OCI-LY1 (cell line): ENCODE measurements around the gene MPRIP.

ENCODE experiments used
- H2AFZ ChIP-seq: fragments of 200-600 bp; sonication (generic), shearing (Covaris generic); 2 replicates; pipeline ENCODE4 v1.6.0; 2014; ENCODE audit warnings: antibody characterized with exemption, mild to moderate bottlenecking, low read length
- H3F3A ChIP-seq: fragments of 200-600 bp; sonication (generic), shearing (Covaris generic); 2 replicates; pipeline ENCODE4 v1.6.0; 2014; ENCODE audit warnings: mild to moderate bottlenecking, antibody characterized with exemption, low read length, moderate library complexity; ENCODE audit not compliant: insufficient read depth
- H3K27ac ChIP-seq: fragments of 200-600 bp; sonication (generic); 2 replicates; pipeline ENCODE4 v1.5.1; 2014; ENCODE audit warnings: low read length, mixed run types, mild to moderate bottlenecking, low read depth; ENCODE audit not compliant: poor library complexity, severe bottlenecking
- H3K27me3 ChIP-seq: fragments of 200-600 bp; sonication (generic); 2 replicates; pipeline ENCODE4 v1.6.0; 2014; ENCODE audit warnings: antibody characterized with exemption, mild to moderate bottlenecking, low read length, moderate library complexity; ENCODE audit not compliant: insufficient read depth
- H3K36me3 ChIP-seq: fragments of 200-600 bp; sonication (generic); 2 replicates; pipeline ENCODE4 v1.6.1; 2014; ENCODE audit warnings: mild to moderate bottlenecking, antibody characterized with exemption, low read length, moderate library complexity, mixed read lengths; ENCODE audit not compliant: insufficient read depth
- H3K4me1 ChIP-seq: fragments of 200-600 bp; sonication (generic); 2 replicates; pipeline ENCODE4 v1.5.1; 2014; ENCODE audit warnings: mild to moderate bottlenecking, low read length, moderate library complexity; ENCODE audit not compliant: insufficient read depth, severe bottlenecking
- H3K4me2 ChIP-seq: fragments of 200-600 bp; sonication (generic), shearing (Covaris generic); 2 replicates; pipeline ENCODE4 v1.6.1; 2014; ENCODE audit warnings: low read length
- H3K4me3 ChIP-seq: fragments of 200-600 bp; sonication (generic); 2 replicates; pipeline ENCODE4 v1.5.1; 2014; ENCODE audit warnings: low read length, low read depth, mild to moderate bottlenecking, mixed read lengths; ENCODE audit not compliant: poor library complexity, severe bottlenecking
- H3K79me2 ChIP-seq: fragments of 200-600 bp; shearing (Covaris generic); 2 replicates; pipeline ENCODE4 v1.6.1; 2016; ENCODE audit warnings: mixed run types, low read length, mixed read lengths; ENCODE audit not compliant: insufficient read depth
- H3K9ac ChIP-seq: fragments of 200-600 bp; sonication (generic), shearing (Covaris generic); 2 replicates; pipeline ENCODE4 v1.6.1; 2014; ENCODE audit warnings: mild to moderate bottlenecking, low read length, mixed read lengths
- H3K9me2 ChIP-seq: fragments of 200-600 bp; sonication (generic), shearing (Covaris generic); 2 replicates; pipeline ENCODE4 v1.6.1; 2014; ENCODE audit warnings: low read depth, mild to moderate bottlenecking, low read length, mixed read lengths
- H3K9me3 ChIP-seq: fragments of 200-600 bp; shearing (Covaris generic); 2 replicates; pipeline ENCODE4 v1.6.1; 2014; ENCODE audit warnings: low read length, mixed read lengths
- H4K20me1 ChIP-seq: fragments of 200-600 bp; sonication (generic), shearing (Covaris generic); 2 replicates; pipeline ENCODE4 v1.6.0; 2016; ENCODE audit warnings: mild to moderate bottlenecking, low read length; ENCODE audit not compliant: insufficient read depth
- EZH2 ChIP-seq: fragments of 200-600 bp; sonication (generic), shearing (Covaris generic); IDR thresholded peaks from 2 replicates; pipeline ENCODE4 v1.8.0; 2017; ENCODE audit warnings: borderline replicate concordance, mixed run types, mild to moderate bottlenecking, antibody characterized with exemption, low read length, moderate library complexity, mixed read lengths
- TF ChIP-seq, protein P1 (sequence below): fragments of 200-600 bp; sonication (generic), shearing (Covaris generic); IDR thresholded peaks from 2 replicates; pipeline ENCODE4 v1.5.1; 2017; ENCODE audit warnings: mild to moderate bottlenecking, antibody characterized with exemption, low read length, moderate library complexity, mixed read lengths

Gene MPRIP

DNA sequence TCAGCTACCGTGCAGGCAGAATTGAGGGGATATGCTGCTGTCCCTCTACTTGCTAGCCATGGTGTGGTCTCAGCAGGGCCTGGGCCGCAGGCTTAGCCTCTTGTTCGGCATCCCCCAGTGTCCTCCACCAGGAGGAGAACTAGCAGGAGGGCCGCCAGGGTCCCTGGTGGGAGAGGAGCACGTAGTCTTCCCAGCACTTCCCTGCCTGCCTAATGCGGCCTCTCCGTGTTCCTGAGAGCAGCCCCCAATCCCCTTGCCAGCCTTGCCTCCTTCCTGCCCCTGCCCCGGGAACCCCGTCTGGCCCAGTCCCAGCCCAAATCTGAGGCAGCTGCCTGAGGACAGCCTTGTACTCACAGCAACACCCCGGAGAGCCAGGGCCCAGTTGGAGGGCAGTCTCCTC lies 125.7 kb downstream of the MPRIP start:
- Histone ChIP-seq H2AFZ (no peak overlapping the region), H3K9me3 (no peaks in the 10 kb centered on the region), H4K20me1 (no peaks in the 10 kb centered on the region), H3K79me2 (no peaks in the 10 kb centered on the region), H3F3A (no peaks in the 10 kb centered on the region), H3K4me2 (no peak overlapping the region), H3K4me3 (no peak overlapping the region), H3K9me2 (no peaks in the 10 kb centered on the region), H3K27ac (no peak overlapping the region), H3K27me3 (no peaks in the 10 kb centered on the region), H3K4me1 (no peaks in the 10 kb centered on the region), H3K9ac (no peak overlapping the region), H3K36me3 (peaks cover 45% of the 10 kb centered on the region)
- TF ChIP-seq, protein P1, sequence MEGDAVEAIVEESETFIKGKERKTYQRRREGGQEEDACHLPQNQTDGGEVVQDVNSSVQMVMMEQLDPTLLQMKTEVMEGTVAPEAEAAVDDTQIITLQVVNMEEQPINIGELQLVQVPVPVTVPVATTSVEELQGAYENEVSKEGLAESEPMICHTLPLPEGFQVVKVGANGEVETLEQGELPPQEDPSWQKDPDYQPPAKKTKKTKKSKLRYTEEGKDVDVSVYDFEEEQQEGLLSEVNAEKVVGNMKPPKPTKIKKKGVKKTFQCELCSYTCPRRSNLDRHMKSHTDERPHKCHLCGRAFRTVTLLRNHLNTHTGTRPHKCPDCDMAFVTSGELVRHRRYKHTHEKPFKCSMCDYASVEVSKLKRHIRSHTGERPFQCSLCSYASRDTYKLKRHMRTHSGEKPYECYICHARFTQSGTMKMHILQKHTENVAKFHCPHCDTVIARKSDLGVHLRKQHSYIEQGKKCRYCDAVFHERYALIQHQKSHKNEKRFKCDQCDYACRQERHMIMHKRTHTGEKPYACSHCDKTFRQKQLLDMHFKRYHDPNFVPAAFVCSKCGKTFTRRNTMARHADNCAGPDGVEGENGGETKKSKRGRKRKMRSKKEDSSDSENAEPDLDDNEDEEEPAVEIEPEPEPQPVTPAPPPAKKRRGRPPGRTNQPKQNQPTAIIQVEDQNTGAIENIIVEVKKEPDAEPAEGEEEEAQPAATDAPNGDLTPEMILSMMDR, result no peak
- no peak for TF ChIP-seq EZH2

DNA sequence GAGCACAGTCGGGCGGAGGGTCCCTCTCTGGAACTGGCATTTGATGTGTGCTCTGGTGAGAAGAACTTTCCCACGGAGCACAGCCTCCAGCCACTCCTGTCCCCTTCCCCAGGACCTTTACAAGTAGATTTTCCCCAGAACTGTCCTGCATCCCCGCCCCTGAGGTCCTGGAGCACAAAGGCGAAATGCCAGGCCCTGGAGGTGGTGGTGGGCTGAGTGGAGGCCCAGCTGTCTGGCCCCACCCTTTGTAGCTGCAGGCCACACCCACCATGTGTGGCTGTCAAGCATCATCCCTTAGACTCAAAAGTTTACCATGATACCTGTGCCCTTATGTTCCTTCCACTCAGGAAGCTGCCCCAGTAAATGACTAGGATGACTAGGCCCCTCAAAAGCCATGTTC lies 126.1 kb downstream of the MPRIP start:
- Histone ChIP-seq H4K20me1 (no peaks in the 10 kb centered on the region), H3F3A (no peaks in the 10 kb centered on the region), H3K27me3 (no peaks in the 10 kb centered on the region)

DNA sequence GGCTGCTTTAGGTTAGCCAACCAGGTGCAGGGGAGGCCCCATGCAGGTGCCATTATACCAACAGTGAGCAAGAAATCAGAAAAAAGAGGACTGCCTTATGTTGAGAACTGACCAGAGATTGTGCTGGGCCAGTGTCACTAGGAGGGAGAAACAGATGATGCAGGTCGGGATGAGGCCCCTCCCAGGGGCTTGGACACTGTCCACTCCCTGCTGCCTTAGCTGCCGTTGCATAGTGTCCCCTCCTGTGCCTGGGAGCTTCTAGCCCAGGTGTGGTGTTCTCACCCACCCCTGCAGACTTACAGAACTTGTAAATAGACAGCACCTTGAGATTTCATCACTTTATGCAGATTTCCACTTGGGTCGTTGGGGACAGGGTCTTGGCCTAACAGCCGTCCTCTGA lies 127.1 kb downstream of the MPRIP start:
- Histone ChIP-seq H3K9ac (no peak overlapping the region), H3K36me3 (peaks cover 45% of the 10 kb centered on the region), H3K79me2 (no peaks in the 10 kb centered on the region), H3K4me1 (no peaks in the 10 kb centered on the region), H3K27me3 (no peaks in the 10 kb centered on the region), H3K4me2 (no peak overlapping the region), H3K27ac (no peak overlapping the region), H3K9me3 (no peaks in the 10 kb centered on the region), H4K20me1 (no peaks in the 10 kb centered on the region), H3F3A (no peaks in the 10 kb centered on the region), H2AFZ (no peak overlapping the region), H3K4me3 (no peak overlapping the region), H3K9me2 (no peaks in the 10 kb centered on the region)
- TF ChIP-seq, protein P1, result no peak
- no peak for TF ChIP-seq EZH2

More for the DNA sequence above, 126.1 kb downstream of the MPRIP start:
- Histone ChIP-seq H3K9me3 (no peaks in the 10 kb centered on the region), H3K27ac (no peak overlapping the region), H3K79me2 (no peaks in the 10 kb centered on the region), H3K4me1 (no peaks in the 10 kb centered on the region), H3K4me3 (no peak overlapping the region), H3K9ac (no peak overlapping the region), H2AFZ (no peak overlapping the region), H3K36me3 (peaks cover 45% of the 10 kb centered on the region), H3K4me2 (no peak overlapping the region), H3K9me2 (no peaks in the 10 kb centered on the region)
- no peak for TF ChIP-seq EZH2
- TF ChIP-seq, protein P1, result no peak
